AML-193 (cell line): ENCODE results near the gene WDFY4.

Experiments
- DNase-seq, 2 experiments: peaks; one replicate each; lab custom pipeline; 2025; lab: John Stamatoyannopoulos, UW

The WDFY4 gene

GRCh38 chr10:49024484-49024883 is 339.8 kb downstream of the WDFY4 start:
- DNase-seq = no peak

GRCh38 chr10:49025347-49025983 is 340.8 kb downstream of the WDFY4 start:
- no peak for DNase-seq

- no peak for DNase-seq
Observed at GRCh38 chr10:49028639-49029038, 344.0 kb downstream of the WDFY4 start.

- DNase-seq = no peak
Observed at GRCh38 chr10:49029666-49030065, 345.0 kb downstream of the WDFY4 start.
